ENCODE measurements around the gene RPL23. TPM values are rescaled to one million over a fixed set of nuclear protein-coding genes. Genes with fewer than 3 reads are reported as not detected.

RPL23 gene
- polyA plus RNA-seq, 1 donor from 2014 or later, result 1,385 TPM

GRCh38 chr17:38890410-38890746 is 36.9 kb upstream of the RPL23 start:
- Mint-ChIP-seq H3K4me3 (peak overlapping the region in 1 of 4 donors; percentile 28), H3K36me3 (no peaks in the 10 kb centered on the region), H3K4me1 (peaks cover 7 to 18% (median 9%) of the 10 kb centered on the region in 3 donors), H3K9me3 (no peaks in the 10 kb centered on the region), H3K27me3 (no peaks in the 10 kb centered on the region), H3K27ac (peak overlapping the region in 2 of 3 donors; percentile 63 to 89)

- Mint-ChIP-seq H3K4me1 (peaks cover 9 to 20% (median 11%) of the 10 kb centered on the region in 3 donors), H3K27me3 (no peaks in the 10 kb centered on the region), H3K9me3 (no peaks in the 10 kb centered on the region), H3K27ac (peak overlapping the region in 2 of 3 donors; percentile 63 to 89), H3K4me3 (peak overlapping the region in 1 of 4 donors; percentile 28), H3K36me3 (no peaks in the 10 kb centered on the region)
Observed at GRCh38 chr17:38889745-38890409, 36.4 kb upstream of the RPL23 start.

DNA sequence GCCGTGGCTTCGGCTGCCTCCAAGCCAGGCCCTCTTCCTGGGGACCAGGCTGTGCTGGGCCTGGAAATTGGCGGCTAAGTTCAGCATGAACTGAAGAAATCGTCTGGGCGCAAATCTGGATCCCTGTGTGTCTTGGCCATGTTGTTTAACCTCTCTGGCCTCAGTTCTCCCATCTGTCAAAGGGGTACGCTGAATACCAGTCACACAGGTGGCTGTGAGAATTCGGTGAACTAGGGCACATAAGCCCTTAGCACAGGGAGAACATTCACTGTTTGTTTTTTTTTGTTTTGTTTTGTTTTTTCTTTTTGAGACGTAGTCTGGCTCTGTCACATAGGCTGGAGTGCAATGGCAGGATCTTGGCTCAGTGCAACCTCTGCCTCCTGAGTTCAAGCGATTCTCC is 35.3 kb upstream of the RPL23 start:
- no peaks in the 10 kb centered on the region for H3K9me3 Mint-ChIP-seq
- H3K36me3 Mint-ChIP-seq, result no peaks in the 10 kb centered on the region
- no peak overlapping the region for H3K4me3 Mint-ChIP-seq
- H3K4me1 Mint-ChIP-seq, result peaks cover 12 to 21% (median 14%) of the 10 kb centered on the region in 3 donors
- no peak overlapping the region for H3K27ac Mint-ChIP-seq
- H3K27me3 Mint-ChIP-seq, result no peaks in the 10 kb centered on the region

DNA sequence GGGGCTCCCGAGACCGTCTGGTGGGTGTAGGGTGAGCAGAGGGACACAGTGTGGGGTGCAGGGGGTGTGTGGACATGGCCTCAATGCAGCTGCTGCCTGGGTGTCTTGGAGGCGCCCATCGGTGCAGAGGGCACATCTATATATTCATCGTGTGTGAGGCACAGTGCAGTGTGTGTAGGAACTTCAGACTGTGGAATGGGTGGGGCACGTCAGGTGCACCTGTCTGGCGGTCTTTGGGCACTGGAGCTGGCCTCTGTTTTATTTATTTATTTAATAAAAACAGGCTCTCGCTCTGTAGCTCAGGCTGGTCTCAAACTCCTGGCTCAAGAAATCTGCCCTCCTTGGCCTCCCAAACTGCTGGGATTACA is 33.1 kb upstream of the RPL23 start:
- Mint-ChIP-seq H3K9me3 (no peaks in the 10 kb centered on the region), H3K4me1 (peaks cover 19 to 32% (median 28%) of the 10 kb centered on the region in 3 donors), H3K36me3 (peaks cover 2% of the 10 kb centered on the region), H3K27me3 (no peaks in the 10 kb centered on the region), H3K4me3 (no peak overlapping the region), H3K27ac (no peak overlapping the region)

DNA sequence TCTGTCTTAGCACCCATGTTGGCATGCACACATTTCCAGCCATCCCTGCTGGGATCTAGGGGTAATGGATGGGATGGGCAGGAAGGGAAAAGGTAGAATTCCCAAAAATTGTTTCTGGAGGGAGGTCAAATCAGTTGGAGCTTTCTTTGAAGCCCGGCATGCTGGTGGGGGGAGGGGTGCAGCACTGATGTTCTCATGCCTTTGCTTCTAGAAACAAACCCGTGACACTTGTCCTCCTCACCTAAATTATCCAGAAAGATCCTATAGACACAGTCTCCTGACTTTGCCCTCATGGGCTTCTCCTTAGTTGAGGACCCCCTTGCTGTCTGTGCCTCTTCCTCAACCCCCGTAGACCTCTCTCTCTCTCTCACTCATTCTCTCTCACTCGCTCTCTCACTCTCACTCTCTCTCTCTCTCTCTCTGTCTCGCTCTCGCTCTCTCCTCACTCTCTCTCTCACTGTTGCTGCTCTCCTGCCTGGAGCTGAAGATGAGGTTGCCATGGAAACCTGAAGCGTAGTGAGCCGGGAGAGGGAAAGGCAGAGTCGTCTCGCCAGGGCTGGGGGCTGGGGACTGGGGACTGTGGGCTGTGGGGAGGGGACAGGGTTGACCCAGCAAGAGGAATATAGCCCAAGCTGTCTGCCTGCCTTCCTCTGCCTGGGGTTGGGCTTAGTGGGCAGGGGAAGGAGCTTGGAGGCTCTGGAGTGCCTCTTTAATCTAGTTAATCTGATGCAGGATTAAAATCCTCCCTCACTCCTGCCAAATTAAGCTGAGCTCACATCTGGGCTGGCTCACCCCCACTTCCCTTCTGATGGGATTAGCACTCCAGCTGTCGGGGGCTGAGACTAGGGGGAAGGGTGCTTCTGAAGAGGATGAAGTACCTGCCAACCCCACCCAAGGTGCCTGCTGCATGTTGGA is 32.5 kb upstream of the RPL23 start:
- Mint-ChIP-seq H3K4me3 (peak overlapping the region in 1 of 4 donors; percentile 78), H3K4me1 (peaks cover 15 to 38% (median 34%) of the 10 kb centered on the region in 3 donors), H3K27me3 (no peaks in the 10 kb centered on the region), H3K36me3 (peaks cover 2% of the 10 kb centered on the region), H3K27ac (peak overlapping the region in 2 of 3 donors; percentile 42 to 67), H3K9me3 (no peaks in the 10 kb centered on the region)

DNA sequence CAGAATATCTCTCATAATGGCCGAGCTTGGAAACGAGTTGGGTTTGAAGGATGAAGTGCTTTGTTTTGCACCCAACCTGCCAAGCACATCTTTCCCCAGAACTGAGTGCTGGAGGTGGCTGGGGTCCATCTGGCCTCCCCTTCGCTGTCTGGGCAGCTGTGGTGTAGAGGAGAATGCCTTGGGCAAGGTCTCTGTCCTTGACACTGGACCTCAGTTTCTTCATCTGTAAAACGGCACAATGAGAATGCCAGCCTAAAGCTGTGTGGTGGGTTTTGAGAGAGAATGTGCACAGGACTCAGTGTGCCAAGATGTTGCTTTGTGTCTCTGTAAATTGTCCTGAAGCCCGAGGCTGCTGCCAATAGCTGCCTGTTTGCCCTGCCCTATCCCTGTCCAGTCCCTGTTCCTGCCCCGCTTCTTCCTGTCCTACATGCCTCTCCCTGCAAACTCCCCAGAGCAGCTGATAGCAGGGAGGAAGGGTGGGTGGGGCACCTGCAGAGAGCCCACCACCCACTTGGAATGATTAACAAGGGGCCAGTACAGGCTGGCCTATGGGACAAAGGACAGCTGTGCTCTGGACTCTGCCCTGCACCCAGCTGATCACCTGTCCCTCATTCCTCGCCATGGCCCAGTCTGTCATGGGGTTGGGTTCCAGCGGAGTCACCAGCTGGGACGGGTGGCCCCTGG is 31.7 kb upstream of the RPL23 start:
- no peaks in the 10 kb centered on the region for H3K9me3 Mint-ChIP-seq
- H3K27me3 Mint-ChIP-seq, result no peaks in the 10 kb centered on the region
- peaks cover 2% of the 10 kb centered on the region for H3K36me3 Mint-ChIP-seq
- peak overlapping the region in 2 of 4 donors; percentile 72 to 78 for H3K4me3 Mint-ChIP-seq
- H3K4me1 Mint-ChIP-seq, result peaks cover 15 to 39% (median 34%) of the 10 kb centered on the region in 3 donors
- peak overlapping the region; percentile 31 to 70 (median 67) for H3K27ac Mint-ChIP-seq

DNA sequence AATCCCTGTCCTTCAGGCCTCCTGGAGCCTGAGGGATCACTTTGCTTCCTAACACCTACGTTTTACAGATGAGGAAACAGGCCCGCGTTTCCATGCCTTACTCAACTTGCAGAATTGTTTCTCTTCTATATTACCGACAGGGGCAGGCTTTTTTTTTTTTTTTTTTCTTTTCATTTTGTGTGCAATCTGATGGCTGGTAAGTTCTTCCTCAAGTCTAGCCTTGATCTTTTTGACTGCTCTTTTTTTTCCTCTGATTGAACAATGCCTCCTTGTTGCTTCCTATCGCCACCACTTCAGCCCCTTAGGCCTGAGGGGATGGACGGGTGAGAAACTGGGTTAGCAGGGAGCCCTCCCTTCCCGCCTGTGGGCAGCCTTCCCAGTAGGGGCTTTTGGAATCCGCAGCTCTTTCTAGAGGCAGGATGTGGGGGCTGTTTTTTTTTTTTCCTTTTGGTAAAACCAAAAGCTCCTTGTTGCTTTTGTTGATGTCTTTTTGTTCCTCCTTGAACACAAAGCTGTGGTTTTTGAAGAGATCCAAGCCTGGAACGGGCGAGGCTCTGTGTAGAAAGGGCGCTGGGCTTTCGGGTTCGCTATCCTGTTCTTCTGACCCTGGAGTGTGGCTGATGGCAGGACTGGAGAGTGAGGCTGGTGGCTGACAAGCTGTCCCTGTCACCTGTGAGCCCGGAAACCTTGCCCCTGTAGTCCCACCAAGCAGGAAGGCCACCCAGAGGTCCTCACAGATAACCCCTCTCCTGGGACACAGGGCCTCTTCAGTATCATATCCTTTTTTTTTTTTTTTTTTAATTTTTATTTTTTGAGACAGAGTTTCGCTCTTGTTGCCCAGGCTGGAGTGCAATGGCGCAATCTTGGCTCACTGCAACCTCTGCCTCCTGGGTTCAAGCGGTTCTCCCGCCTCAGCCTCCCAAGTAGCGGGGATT is 30.3 kb upstream of the RPL23 start:
- Mint-ChIP-seq H3K4me1 (peaks cover 20 to 40% (median 34%) of the 10 kb centered on the region in 3 donors), H3K36me3 (peaks cover 2% of the 10 kb centered on the region), H3K4me3 (peak overlapping the region in 3 of 4 donors; percentile 69 to 93 (median 85)), H3K9me3 (no peaks in the 10 kb centered on the region), H3K27me3 (no peaks in the 10 kb centered on the region), H3K27ac (peak overlapping the region; percentile 77 to 91 (median 83))

DNA sequence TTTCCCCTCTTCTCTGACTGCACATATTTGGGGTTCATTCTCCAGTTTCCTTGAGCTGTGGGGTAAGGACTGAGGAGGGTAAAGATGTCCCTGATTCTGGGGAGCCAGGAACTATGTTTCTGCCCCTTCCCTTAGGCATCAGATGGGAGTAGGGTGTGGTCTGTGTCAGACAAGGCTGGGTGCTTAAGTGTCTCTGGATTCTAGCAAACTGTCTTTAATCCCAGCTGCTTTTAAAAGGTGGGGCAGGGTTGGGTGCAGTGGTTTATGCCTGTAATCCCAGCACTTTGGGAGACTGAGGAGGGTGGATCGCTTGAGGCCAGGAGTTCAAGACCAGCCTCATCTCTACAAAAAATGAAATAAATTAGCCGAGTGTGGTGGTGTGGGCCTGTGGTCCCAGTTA is 29.3 kb upstream of the RPL23 start:
- Mint-ChIP-seq H3K36me3 (peaks cover 2% of the 10 kb centered on the region), H3K9me3 (no peaks in the 10 kb centered on the region), H3K4me1 (peaks cover 29 to 45% (median 40%) of the 10 kb centered on the region in 3 donors), H3K27ac (peak overlapping the region in 2 of 3 donors; percentile 78 to 91), H3K27me3 (no peaks in the 10 kb centered on the region), H3K4me3 (peak overlapping the region in 1 of 4 donors; percentile 66)

DNA sequence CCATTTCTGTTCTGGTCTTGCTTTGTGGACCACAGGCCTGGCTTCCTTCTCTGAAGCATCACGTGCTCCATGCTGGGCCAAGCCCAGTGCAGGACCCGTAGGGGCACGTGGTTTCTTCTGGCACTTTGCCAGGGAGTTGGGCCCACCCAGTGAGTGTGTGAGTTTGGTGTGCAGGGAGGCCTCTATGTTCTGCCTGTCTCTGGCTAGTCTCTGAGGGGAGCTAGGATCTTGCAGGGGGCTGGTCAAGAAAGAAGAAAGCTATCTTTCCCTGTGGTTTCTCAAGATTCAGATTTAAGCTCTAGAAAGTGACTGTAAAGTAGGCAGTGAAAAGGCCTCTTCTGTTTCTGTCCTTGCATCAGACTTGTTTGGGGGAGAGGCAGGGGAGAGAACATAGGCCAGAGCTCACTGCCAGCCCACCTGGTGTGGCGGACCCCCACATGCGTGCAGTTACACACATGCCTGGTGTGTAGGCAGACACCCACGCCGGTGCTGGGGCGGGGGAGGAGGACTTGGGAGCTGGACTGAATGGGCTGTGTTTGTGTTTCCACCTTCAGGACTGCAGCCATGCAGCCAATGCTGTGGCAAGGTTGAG is 28.2 kb upstream of the RPL23 start:
- peak overlapping the region in 1 of 4 donors; percentile 83 for H3K4me3 Mint-ChIP-seq
- peaks cover 2% of the 10 kb centered on the region for H3K36me3 Mint-ChIP-seq
- H3K4me1 Mint-ChIP-seq, result peaks cover 38 to 53% (median 42%) of the 10 kb centered on the region in 3 donors

GRCh38 chr17:38879878-38880665 is 26.6 kb upstream of the RPL23 start:
- Mint-ChIP-seq H3K9me3 (no peaks in the 10 kb centered on the region), H3K4me3 (peak overlapping the region in 3 of 4 donors; percentile 23 to 59 (median 32)), H3K4me1 (peaks cover 37 to 48% (median 43%) of the 10 kb centered on the region in 3 donors), H3K27ac (peak overlapping the region in 2 of 3 donors; percentile 21 to 87), H3K36me3 (peaks cover 2% of the 10 kb centered on the region), H3K27me3 (no peaks in the 10 kb centered on the region)

More for the DNA sequence above, 28.2 kb upstream of the RPL23 start:
- peak overlapping the region in 2 of 3 donors; percentile 71 to 89 for H3K27ac Mint-ChIP-seq
- H3K27me3 Mint-ChIP-seq, result no peaks in the 10 kb centered on the region
- no peaks in the 10 kb centered on the region for H3K9me3 Mint-ChIP-seq

GRCh38 chr17:38877130-38877851 is 23.8 kb upstream of the RPL23 start:
- Mint-ChIP-seq H3K9me3 (no peaks in the 10 kb centered on the region), H3K36me3 (peaks cover 3% of the 10 kb centered on the region), H3K4me1 (peaks cover 35 to 59% (median 40%) of the 10 kb centered on the region in 3 donors), H3K4me3 (peak overlapping the region in 3 of 4 donors; percentile 74 to 77 (median 74)), H3K27me3 (no peaks in the 10 kb centered on the region), H3K27ac (peak overlapping the region; percentile 81 to 93 (median 92))

- peaks cover 42 to 61% (median 48%) of the 10 kb centered on the region in 3 donors for H3K4me1 Mint-ChIP-seq
- peak overlapping the region in 3 of 4 donors; percentile 57 to 71 (median 67) for H3K4me3 Mint-ChIP-seq
- no peaks in the 10 kb centered on the region for H3K9me3 Mint-ChIP-seq
- H3K27ac Mint-ChIP-seq, result peak overlapping the region; percentile 48 to 76 (median 54)
- no peaks in the 10 kb centered on the region for H3K27me3 Mint-ChIP-seq
- peaks cover 3% of the 10 kb centered on the region for H3K36me3 Mint-ChIP-seq
Observed at GRCh38 chr17:38875477-38876075, 22.1 kb upstream of the RPL23 start.

All from IgD-negative memory B cell (primary cell).